ENCODE measurements around the gene MREG.

The MREG gene

GRCh38 chr2:215900203-215900611 is 113.1 kb downstream of the MREG start:
- no peak for TF ChIP-seq EP300 (IDR thresholded peaks at IDR 0.05; ENCODE audit: borderline replicate concordance)
- no peak for TF ChIP-seq NFIC (IDR thresholded peaks at IDR 0.05)
- TF ChIP-seq TCF12 (IDR thresholded peaks at IDR 0.05; ENCODE audit: low read depth), result no peak
- no peak for TF ChIP-seq RAD21 (IDR thresholded peaks at IDR 0.05; ENCODE audit: low read depth)
- no peak for TF ChIP-seq ZBTB7A (IDR thresholded peaks at IDR 0.05; ENCODE audit: low read depth)
- no peak for TF ChIP-seq REST (IDR thresholded peaks at IDR 0.05; ENCODE audit: low read depth)

GRCh38 chr2:215899141-215900074 is 113.9 kb downstream of the MREG start:
- TF ChIP-seq CEBPB (IDR thresholded peaks at IDR 0.05) (no peak), MAX (IDR thresholded peaks at IDR 0.05) (no peak), TCF12 (IDR thresholded peaks at IDR 0.05; ENCODE audit: low read depth) (no peak), CREB1 (IDR thresholded peaks at IDR 0.05; ENCODE audit: low read depth) (no peak), EGR1 (IDR thresholded peaks at IDR 0.05) (no peak), EP300 (IDR thresholded peaks at IDR 0.05; ENCODE audit: borderline replicate concordance) (no peak), RAD21 (IDR thresholded peaks at IDR 0.05; ENCODE audit: low read depth) (no peak), TEAD4 (IDR thresholded peaks at IDR 0.05) (no peak), FOXM1 (IDR thresholded peaks at IDR 0.05; ENCODE audit: borderline replicate concordance, low read depth) (no peak), YY1 (IDR thresholded peaks at IDR 0.05; ENCODE audit: low read depth) (no peak), REST (IDR thresholded peaks at IDR 0.05; ENCODE audit: low read depth) (no peak), ZBTB7A (IDR thresholded peaks at IDR 0.05; ENCODE audit: low read depth) (no peak), TAF1 (IDR thresholded peaks at IDR 0.05; ENCODE audit: low read depth) (no peak), NFIC (IDR thresholded peaks at IDR 0.05) (no peak)
- TF ChIP-seq, protein P1, sequence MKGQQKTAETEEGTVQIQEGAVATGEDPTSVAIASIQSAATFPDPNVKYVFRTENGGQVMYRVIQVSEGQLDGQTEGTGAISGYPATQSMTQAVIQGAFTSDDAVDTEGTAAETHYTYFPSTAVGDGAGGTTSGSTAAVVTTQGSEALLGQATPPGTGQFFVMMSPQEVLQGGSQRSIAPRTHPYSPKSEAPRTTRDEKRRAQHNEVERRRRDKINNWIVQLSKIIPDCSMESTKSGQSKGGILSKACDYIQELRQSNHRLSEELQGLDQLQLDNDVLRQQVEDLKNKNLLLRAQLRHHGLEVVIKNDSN (IDR thresholded peaks at IDR 0.05), result no peak

DNA sequence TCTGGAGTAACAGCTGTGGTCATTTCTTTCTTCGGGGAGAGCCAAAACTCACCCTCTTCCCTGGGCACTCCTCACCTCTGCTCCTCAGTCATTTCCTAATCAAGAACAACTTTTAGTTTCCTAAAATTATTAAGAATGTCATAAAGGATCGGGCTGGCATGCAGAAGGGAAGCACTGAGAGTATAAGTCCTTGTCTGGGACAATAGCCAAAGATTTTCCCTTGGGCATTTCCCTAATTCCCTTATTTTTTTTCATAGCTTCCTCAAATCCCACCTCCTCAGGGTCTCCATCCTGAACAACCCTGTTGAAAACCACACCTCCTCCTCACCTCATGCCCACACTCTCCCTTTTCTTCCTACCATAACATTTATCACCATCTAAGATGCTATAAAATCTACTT is 115.0 kb downstream of the MREG start:
- TF ChIP-seq CREB1 (IDR thresholded peaks at IDR 0.05; ENCODE audit: low read depth) (no peak), NFIC (IDR thresholded peaks at IDR 0.05) (no peak), FOXM1 (IDR thresholded peaks at IDR 0.05; ENCODE audit: borderline replicate concordance, low read depth) (no peak), MAX (IDR thresholded peaks at IDR 0.05) (no peak), EP300 (IDR thresholded peaks at IDR 0.05; ENCODE audit: borderline replicate concordance) (no peak), CEBPB (IDR thresholded peaks at IDR 0.05) (no peak), ZBTB7A (IDR thresholded peaks at IDR 0.05; ENCODE audit: low read depth) (no peak), REST (IDR thresholded peaks at IDR 0.05; ENCODE audit: low read depth) (no peak), TCF12 (IDR thresholded peaks at IDR 0.05; ENCODE audit: low read depth) (no peak), YY1 (IDR thresholded peaks at IDR 0.05; ENCODE audit: low read depth) (no peak), TEAD4 (IDR thresholded peaks at IDR 0.05) (no peak), EGR1 (IDR thresholded peaks at IDR 0.05) (no peak), TAF1 (IDR thresholded peaks at IDR 0.05; ENCODE audit: low read depth) (no peak), RAD21 (IDR thresholded peaks at IDR 0.05; ENCODE audit: low read depth) (no peak)
- TF ChIP-seq, protein P1 (IDR thresholded peaks at IDR 0.05), result no peak

GRCh38 chr2:215896921-215897320 is 116.4 kb downstream of the MREG start:
- TF ChIP-seq ZBTB7A (IDR thresholded peaks at IDR 0.05; ENCODE audit: low read depth) (no peak), EGR1 (IDR thresholded peaks at IDR 0.05) (no peak), TAF1 (IDR thresholded peaks at IDR 0.05; ENCODE audit: low read depth) (no peak), YY1 (IDR thresholded peaks at IDR 0.05; ENCODE audit: low read depth) (no peak), CEBPB (IDR thresholded peaks at IDR 0.05) (no peak), TCF12 (IDR thresholded peaks at IDR 0.05; ENCODE audit: low read depth) (no peak), RAD21 (IDR thresholded peaks at IDR 0.05; ENCODE audit: low read depth) (no peak), FOXM1 (IDR thresholded peaks at IDR 0.05; ENCODE audit: borderline replicate concordance, low read depth) (no peak), CREB1 (IDR thresholded peaks at IDR 0.05; ENCODE audit: low read depth) (no peak), REST (IDR thresholded peaks at IDR 0.05; ENCODE audit: low read depth) (no peak), NFIC (IDR thresholded peaks at IDR 0.05) (no peak), TEAD4 (IDR thresholded peaks at IDR 0.05) (no peak), EP300 (IDR thresholded peaks at IDR 0.05; ENCODE audit: borderline replicate concordance) (no peak), MAX (IDR thresholded peaks at IDR 0.05) (no peak)
- TF ChIP-seq, protein P1 (IDR thresholded peaks at IDR 0.05), result no peak
